Measurements from ENCODE around the gene SLC51A.

- TF ChIP-seq CTCF (IDR thresholded peaks at IDR 0.05 in 4 of 5, conservative IDR thresholded peaks at IDR 0.05 in 1 of 5) = no peak
- no peak for TF ChIP-seq POLR2A (IDR thresholded peaks at IDR 0.05)
These were observed 24.1 kb downstream of the SLC51A start for GRCh38 chr3:196240424-196240823.
